ENCODE data around the gene GYPC. TPM values are rescaled to one million over a fixed set of nuclear protein-coding genes. Genes with fewer than 3 reads are reported as not detected.

Gene GYPC
- total RNA-seq, 1 experiment from 2014 or later: 13.6 TPM

DNA sequence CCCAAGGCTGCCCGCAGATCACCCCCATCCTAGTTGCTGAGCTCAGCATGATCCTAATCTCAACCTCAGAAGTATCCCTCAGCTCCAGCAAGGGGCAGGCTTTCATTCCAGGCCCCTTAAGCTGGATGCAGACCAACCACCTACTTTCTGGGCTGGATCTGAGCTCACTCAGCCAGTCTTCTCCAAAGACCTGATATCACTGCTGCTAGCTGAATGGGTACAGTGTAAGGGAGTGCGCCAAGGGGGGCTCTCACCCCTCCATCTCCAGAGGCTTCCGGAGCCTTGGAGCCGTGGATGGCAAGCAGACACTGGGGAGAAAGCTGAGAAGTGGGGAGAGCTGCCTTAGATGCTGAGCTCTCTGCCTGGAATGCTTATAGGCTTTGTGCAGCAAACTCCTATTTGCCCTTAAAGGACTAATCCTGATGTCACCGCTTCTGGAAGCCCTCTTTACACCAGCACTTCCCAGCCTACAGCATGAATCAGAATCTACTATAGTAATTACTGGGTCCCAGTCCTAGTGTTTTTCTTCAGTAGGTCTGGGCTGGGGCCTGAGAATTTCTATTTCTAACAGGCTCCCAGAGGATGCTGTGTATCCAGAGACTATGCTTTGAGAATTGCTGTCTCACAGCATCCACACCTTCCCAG, 31.0 kb downstream of the GYPC start:
- H3K27me3 Mint-ChIP-seq (ENCODE audit: low read depth): no peaks in the 10 kb centered on the region; the same call in 1 of the 2 replicates
- Histone ChIP-seq H3K79me2 (ENCODE audit: insufficient read depth, low read length) (no peaks in the 10 kb centered on the region), H2BK120ac (ENCODE audit: low read depth, low read length, poor library complexity, severe bottlenecking) (no peak overlapping the region), H3K27ac (ENCODE audit: insufficient read length, low read depth, low read length) (no peak overlapping the region), H3K4me1 (ENCODE audit: insufficient read depth, low read length) (no peaks in the 10 kb centered on the region), H3T11ph (ENCODE audit: low read length) (no peak overlapping the region), H2AFZ (ENCODE audit: low read length) (no peak overlapping the region), H2BK12ac (ENCODE audit: insufficient read length, low read depth, low read length) (no peak overlapping the region), H3K27me3 (ENCODE audit: insufficient read depth, low read length) (no peaks in the 10 kb centered on the region), H3K9me3 (ENCODE audit: control insufficient read depth, low read depth, low read length) (no peaks in the 10 kb centered on the region), H4K5ac (ENCODE audit: insufficient read length, low read depth, low read length) (peak overlapping the region; percentile 53), H4K20me1 (ENCODE audit: control insufficient read depth, insufficient read depth, insufficient read length) (no peaks in the 10 kb centered on the region), H3K18ac (ENCODE audit: insufficient read length, low read depth, low read length) (no peak overlapping the region), H2AK5ac (ENCODE audit: insufficient read length, low read length) (no peak overlapping the region), H3K79me1 (ENCODE audit: insufficient read depth, low read depth, low read length, poor library complexity, severe bottlenecking) (no peaks in the 10 kb centered on the region), H3K23ac (ENCODE audit: insufficient read length, low read depth, low read length) (no peak overlapping the region), H2BK20ac (ENCODE audit: low read depth, low read length, poor library complexity, severe bottlenecking) (peak overlapping the region; percentile 26), H4K8ac (replicated peaks; ENCODE audit: insufficient read length, low read depth, low read length) (no peak overlapping the region), H3K9ac (ENCODE audit: extremely low read depth, insufficient read length, low read length) (no peak overlapping the region), H2BK5ac (ENCODE audit: insufficient read length, low read length) (no peak overlapping the region), H3K56ac (ENCODE audit: insufficient read length, low read depth, low read length) (no peak overlapping the region), H3K23me2 (ENCODE audit: insufficient read length, low read depth, low read length, poor library complexity, severe bottlenecking) (no peaks in the 10 kb centered on the region), H2BK15ac (ENCODE audit: low read depth, low read length) (no peak overlapping the region), H3K4ac (ENCODE audit: low read depth, low read length) (no peak overlapping the region), H4K91ac (ENCODE audit: insufficient read length, low read depth, low read length) (no peak overlapping the region), H3K4me2 (ENCODE audit: insufficient read depth, insufficient read length, low read length) (no peak overlapping the region), H3K14ac (ENCODE audit: insufficient read depth, low read length) (peak overlapping the region; percentile 35)
- H3K27ac Mint-ChIP-seq: no peak overlapping the region; a peak in 1 of 7 replicates
- no CpG with 5 or more reads among the region's 5 CpGs for WGBS (ENCODE audit: extremely low coverage, insufficient read length, low lambda C conversion rate)
- TF ChIP-seq, protein P1, sequence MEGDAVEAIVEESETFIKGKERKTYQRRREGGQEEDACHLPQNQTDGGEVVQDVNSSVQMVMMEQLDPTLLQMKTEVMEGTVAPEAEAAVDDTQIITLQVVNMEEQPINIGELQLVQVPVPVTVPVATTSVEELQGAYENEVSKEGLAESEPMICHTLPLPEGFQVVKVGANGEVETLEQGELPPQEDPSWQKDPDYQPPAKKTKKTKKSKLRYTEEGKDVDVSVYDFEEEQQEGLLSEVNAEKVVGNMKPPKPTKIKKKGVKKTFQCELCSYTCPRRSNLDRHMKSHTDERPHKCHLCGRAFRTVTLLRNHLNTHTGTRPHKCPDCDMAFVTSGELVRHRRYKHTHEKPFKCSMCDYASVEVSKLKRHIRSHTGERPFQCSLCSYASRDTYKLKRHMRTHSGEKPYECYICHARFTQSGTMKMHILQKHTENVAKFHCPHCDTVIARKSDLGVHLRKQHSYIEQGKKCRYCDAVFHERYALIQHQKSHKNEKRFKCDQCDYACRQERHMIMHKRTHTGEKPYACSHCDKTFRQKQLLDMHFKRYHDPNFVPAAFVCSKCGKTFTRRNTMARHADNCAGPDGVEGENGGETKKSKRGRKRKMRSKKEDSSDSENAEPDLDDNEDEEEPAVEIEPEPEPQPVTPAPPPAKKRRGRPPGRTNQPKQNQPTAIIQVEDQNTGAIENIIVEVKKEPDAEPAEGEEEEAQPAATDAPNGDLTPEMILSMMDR (conservative IDR thresholded peaks at IDR 0.05): no peak
- H3K4me1 Mint-ChIP-seq: peaks cover 5 to 6% of the 10 kb centered on the region in 2 experiments; a peak in 3 of 4 replicates
- DNase-seq: no peak
- H3K36me3 Mint-ChIP-seq (ENCODE audit: insufficient read depth in 1 of 3, low read depth in 3 of 3): peaks cover 2 to 15% (median 14%) of the 10 kb centered on the region in 3 experiments; a peak in 6 of 7 replicates
- peaks cover 7 to 12% of the 10 kb centered on the region in 2 experiments; a peak in 4 of 5 replicates for H3K9me3 Mint-ChIP-seq
- no peak overlapping the region for H3K4me3 Mint-ChIP-seq
